ENCODE data around the gene SLC17A9. TPM values are rescaled to one million over a fixed set of nuclear protein-coding genes. Genes with fewer than 3 reads are reported as not detected.

SLC17A9 gene
- total and polyA plus RNA-seq, 2 experiments from 2014 or later, result 32.0 to 39.3 TPM

DNA sequence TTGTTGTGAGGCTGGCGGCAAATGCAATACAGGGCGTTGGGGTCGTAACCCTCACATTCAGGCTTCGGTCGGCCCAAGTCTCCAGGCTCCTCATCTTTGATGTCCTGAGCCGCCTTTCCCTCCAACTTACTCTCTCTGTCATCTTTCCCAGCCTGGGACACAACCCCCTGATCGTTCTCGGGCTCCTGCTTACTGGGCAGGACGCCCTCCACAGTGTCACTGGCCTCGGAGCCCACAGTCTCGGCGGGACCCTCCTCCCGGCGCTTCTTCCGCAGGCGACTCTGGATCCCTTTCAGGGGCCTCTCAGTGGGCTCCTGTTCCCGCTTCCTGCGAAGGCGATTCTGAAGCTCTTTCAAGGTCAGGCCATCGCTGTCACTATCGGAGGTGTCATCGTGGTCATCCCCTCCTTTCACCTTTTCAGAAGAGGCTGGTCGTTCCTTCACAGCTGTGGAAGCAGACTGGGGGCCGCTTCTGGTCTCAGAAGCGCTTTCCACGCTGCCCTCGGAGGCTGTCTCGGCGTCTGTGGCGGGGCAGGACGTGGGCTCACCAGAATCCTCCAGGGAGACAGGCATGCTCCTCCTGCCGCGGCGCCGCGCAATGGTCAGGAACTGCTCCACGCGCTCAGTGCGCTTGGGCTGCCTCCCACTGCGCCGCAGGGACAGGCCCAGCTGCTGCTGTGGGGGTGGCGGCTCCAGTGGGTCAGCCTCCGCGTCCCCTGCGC is 41.6 kb upstream of the SLC17A9 start:
- Mint-ChIP-seq H3K36me3 (ENCODE audit: low read depth) (peaks cover 75% of the 10 kb centered on the region), H3K4me3 (no peak overlapping the region), H3K27ac (no peak overlapping the region; the same call in 1 of the 2 replicates), H3K27me3 (ENCODE audit: insufficient read depth, low read depth, poor library complexity) (peaks cover 8% of the 10 kb centered on the region), H3K9me3 (no peaks in the 10 kb centered on the region), H3K4me1 (peaks cover 22% of the 10 kb centered on the region)
- Histone ChIP-seq H3K27me3 (ENCODE audit: insufficient read depth) (no peaks in the 10 kb centered on the region), H3K79me2 (replicated peaks; ENCODE audit: insufficient read depth) (peaks cover 97% of the 10 kb centered on the region), H3K36me3 (ENCODE audit: insufficient read depth) (peaks cover 73% of the 10 kb centered on the region), H3K4me3 (no peak overlapping the region), H3K4me1 (ENCODE audit: insufficient read depth) (peaks cover 24% of the 10 kb centered on the region), H3F3A (replicated peaks; ENCODE audit: low read depth) (peaks cover 74% of the 10 kb centered on the region), H4K20me1 (replicated peaks; ENCODE audit: insufficient read depth) (peaks cover 84% of the 10 kb centered on the region), H3K9me2 (ENCODE audit: insufficient read depth) (no peaks in the 10 kb centered on the region), H3K27ac (ENCODE audit: low read depth) (no peak overlapping the region), H3K4me2 (no peak overlapping the region), H2AFZ (no peak overlapping the region)
- TF ChIP-seq POLR2AphosphoS5 (IDR thresholded peaks at IDR 0.05; ENCODE audit: low read depth), result no peak; the same call in none of the 2 replicates
- TF ChIP-seq NANOG (IDR thresholded peaks at IDR 0.05; ENCODE audit: borderline replicate concordance), result no peak
- no peak for TF ChIP-seq EZH2phosphoT487 (IDR thresholded peaks at IDR 0.05; ENCODE audit: unreplicated experiment)
- no peak for TF ChIP-seq CTCF (conservative IDR thresholded peaks at IDR 0.05; ENCODE audit: low read depth in 2 of 2)
- no peak for TF ChIP-seq ZNF462 (CRISPR knock-in tag; IDR thresholded peaks at IDR 0.05)
- TF ChIP-seq ETS1 (IDR thresholded peaks at IDR 0.05), result no peak
- no peak for TF ChIP-seq JUNB (IDR thresholded peaks at IDR 0.05; ENCODE audit: unreplicated experiment)
- TF ChIP-seq EZH2 (IDR thresholded peaks at IDR 0.05; ENCODE audit: low read depth, unreplicated experiment), result no peak
- TF ChIP-seq, protein P1, sequence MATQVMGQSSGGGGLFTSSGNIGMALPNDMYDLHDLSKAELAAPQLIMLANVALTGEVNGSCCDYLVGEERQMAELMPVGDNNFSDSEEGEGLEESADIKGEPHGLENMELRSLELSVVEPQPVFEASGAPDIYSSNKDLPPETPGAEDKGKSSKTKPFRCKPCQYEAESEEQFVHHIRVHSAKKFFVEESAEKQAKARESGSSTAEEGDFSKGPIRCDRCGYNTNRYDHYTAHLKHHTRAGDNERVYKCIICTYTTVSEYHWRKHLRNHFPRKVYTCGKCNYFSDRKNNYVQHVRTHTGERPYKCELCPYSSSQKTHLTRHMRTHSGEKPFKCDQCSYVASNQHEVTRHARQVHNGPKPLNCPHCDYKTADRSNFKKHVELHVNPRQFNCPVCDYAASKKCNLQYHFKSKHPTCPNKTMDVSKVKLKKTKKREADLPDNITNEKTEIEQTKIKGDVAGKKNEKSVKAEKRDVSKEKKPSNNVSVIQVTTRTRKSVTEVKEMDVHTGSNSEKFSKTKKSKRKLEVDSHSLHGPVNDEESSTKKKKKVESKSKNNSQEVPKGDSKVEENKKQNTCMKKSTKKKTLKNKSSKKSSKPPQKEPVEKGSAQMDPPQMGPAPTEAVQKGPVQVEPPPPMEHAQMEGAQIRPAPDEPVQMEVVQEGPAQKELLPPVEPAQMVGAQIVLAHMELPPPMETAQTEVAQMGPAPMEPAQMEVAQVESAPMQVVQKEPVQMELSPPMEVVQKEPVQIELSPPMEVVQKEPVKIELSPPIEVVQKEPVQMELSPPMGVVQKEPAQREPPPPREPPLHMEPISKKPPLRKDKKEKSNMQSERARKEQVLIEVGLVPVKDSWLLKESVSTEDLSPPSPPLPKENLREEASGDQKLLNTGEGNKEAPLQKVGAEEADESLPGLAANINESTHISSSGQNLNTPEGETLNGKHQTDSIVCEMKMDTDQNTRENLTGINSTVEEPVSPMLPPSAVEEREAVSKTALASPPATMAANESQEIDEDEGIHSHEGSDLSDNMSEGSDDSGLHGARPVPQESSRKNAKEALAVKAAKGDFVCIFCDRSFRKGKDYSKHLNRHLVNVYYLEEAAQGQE (IDR thresholded peaks at IDR 0.05; ENCODE audit: unreplicated experiment), result no peak
- no peak for TF ChIP-seq CREB1 (CRISPR knock-in tag; IDR thresholded peaks at IDR 0.05; ENCODE audit: low read depth)
- TF ChIP-seq STAT1 (IDR thresholded peaks at IDR 0.05; ENCODE audit: unreplicated experiment), result no peak
- TF ChIP-seq ZNF114 (CRISPR knock-in tag; IDR thresholded peaks at IDR 0.05), result no peak
- no peak for TF ChIP-seq ZNF331 (CRISPR knock-in tag; IDR thresholded peaks at IDR 0.05; ENCODE audit: low read depth)
- DNase-seq (ENCODE audit: low spot score) (no peak), ATAC-seq (no peak)
